K562 (cell line): Measurements from ENCODE around the gene BTBD16. TPM values are rescaled to one million over a fixed set of nuclear protein-coding genes. Genes with fewer than 3 reads are reported as not detected.

Experiments used
- polyA plus RNA-seq, 8 experiments: library from polyadenylated mRNA; depleted of rRNA in 4 of 8; stranded (reverse) in 5 of 8; unstranded in 3 of 8; fragments of >200 nt; fragmentation: Nextera tagmentation in 2 of 8; fragmentation: Illumina TruSeq in 1 of 8; extraction: Ambion mirVana in 2 of 8; extraction: Trizol in 1 of 8; gene quantifications; 2 replicates each; pipeline versions ENCODE4 v1.2.1 to v1.2.3, GENCODE V29; 2011 to 2014; ENCODE audit warnings: inconsistent platforms in 1 of 8, missing spikeins in 1 of 8
- small RNA-seq: library from RNA; depleted of rRNA; stranded (forward); fragments of <200 nt; gene quantifications from one replicate; pipeline ENCODE3, GENCODE V24; 2014
- total RNA-seq, 7 experiments: library from RNA; depleted of rRNA in 6 of 7; stranded (reverse); fragments of >200 nt in 6 of 7; fragmentation: Illumina TruSeq in 2 of 7; extraction: Trizol in 2 of 7; gene quantifications; 2 replicates each; pipeline versions ENCODE4 v1.2.1 to v1.2.3, GENCODE V29; 2011 to 2021; ENCODE audit warnings: low replicate concordance in 1 of 7

Gene BTBD16
- total and polyA plus RNA-seq, 9 of the 15 experiments (the other 6 are each of a cell fraction or from before 2014, with no cell fraction given): 0.11 TPM; not detected in 8

Small RNAs within 50 kb of the gene (small RNA-seq; reads per million reads assigned to genes)
- gene RNU6-728P: not detected

Other genes with a start within 250 kb of the BTBD16 start
- 0.05 and 0.24 TPM in 2 replicates for gene PLEKHA1, start 103.4 kb downstream of the BTBD16 start, total RNA-seq (2014; rRNA removed)
- gene PLEKHA1, start 103.4 kb downstream of the BTBD16 start, total RNA-seq (2014; rRNA removed; fragmentation: Illumina TruSeq; extraction: Trizol): 0.83 and 1.2 TPM in 2 replicates
- gene PLEKHA1, start 103.4 kb downstream of the BTBD16 start, total RNA-seq (2015; rRNA removed; fragmentation: Illumina TruSeq; extraction: Trizol): 0.72 and 1.2 TPM in 2 replicates
- gene PLEKHA1, start 103.4 kb downstream of the BTBD16 start, total RNA-seq (2021): 1.0 and 1.1 TPM in 2 replicates
- 1.6 and 4.7 TPM in 2 replicates for gene PLEKHA1, start 103.4 kb downstream of the BTBD16 start, polyA plus RNA-seq (2011; rRNA removed)
- gene PLEKHA1, start 103.4 kb downstream of the BTBD16 start, polyA plus RNA-seq (2014; fragmentation: Illumina TruSeq; extraction: Trizol): 0.51 and 0.68 TPM in 2 replicates
- under 1 TPM; 0.24 to 0.29 TPM for gene PLEKHA1, start 103.4 kb downstream of the BTBD16 start, polyA plus RNA-seq (2014; fragmentation: Nextera tagmentation; extraction: Ambion mirVana)
- gene PLEKHA1, start 103.4 kb downstream of the BTBD16 start, polyA plus RNA-seq (2014; rRNA removed): 0.80 and 1.1 TPM in 2 replicates
- not detected in 2 replicates for gene ARMS2, start 183.4 kb downstream of the BTBD16 start, total RNA-seq (2014; rRNA removed)
- gene ARMS2, start 183.4 kb downstream of the BTBD16 start, total RNA-seq (2014; rRNA removed; fragmentation: Illumina TruSeq; extraction: Trizol): not detected in 2 replicates
- gene ARMS2, start 183.4 kb downstream of the BTBD16 start, total RNA-seq (2015; rRNA removed; fragmentation: Illumina TruSeq; extraction: Trizol): not detected in 2 replicates
- not detected in 2 replicates for gene ARMS2, start 183.4 kb downstream of the BTBD16 start, total RNA-seq (2021)
- not detected in 2 replicates for gene ARMS2, start 183.4 kb downstream of the BTBD16 start, polyA plus RNA-seq (2011; rRNA removed)
- not detected in 2 replicates for gene ARMS2, start 183.4 kb downstream of the BTBD16 start, polyA plus RNA-seq (2014; fragmentation: Illumina TruSeq; extraction: Trizol)
- gene ARMS2, start 183.4 kb downstream of the BTBD16 start, polyA plus RNA-seq (2014; fragmentation: Nextera tagmentation; extraction: Ambion mirVana): not detected
- gene ARMS2, start 183.4 kb downstream of the BTBD16 start, polyA plus RNA-seq (2014; rRNA removed): not detected in 2 replicates
- not detected in 2 replicates for gene HTRA1, start 190.3 kb downstream of the BTBD16 start, total RNA-seq (2014; rRNA removed)
- gene HTRA1, start 190.3 kb downstream of the BTBD16 start, total RNA-seq (2014; rRNA removed; fragmentation: Illumina TruSeq; extraction: Trizol): 0.15 TPM in 1 of 2 replicates, not detected in the other
- 0.11 TPM in 1 of 2 replicates, not detected in the other for gene HTRA1, start 190.3 kb downstream of the BTBD16 start, total RNA-seq (2015; rRNA removed; fragmentation: Illumina TruSeq; extraction: Trizol)
- 0.11 and 0.16 TPM in 2 replicates for gene HTRA1, start 190.3 kb downstream of the BTBD16 start, total RNA-seq (2021)
- gene HTRA1, start 190.3 kb downstream of the BTBD16 start, polyA plus RNA-seq (2011; rRNA removed): 0.04 TPM in 1 of 2 replicates, not detected in the other
- gene HTRA1, start 190.3 kb downstream of the BTBD16 start, polyA plus RNA-seq (2014; fragmentation: Illumina TruSeq; extraction: Trizol): not detected in 2 replicates
- under 1 TPM in 1 of 2 experiments, not detected in 1; 0.06 TPM for gene HTRA1, start 190.3 kb downstream of the BTBD16 start, polyA plus RNA-seq (2014; fragmentation: Nextera tagmentation; extraction: Ambion mirVana)
- not detected in 2 replicates for gene HTRA1, start 190.3 kb downstream of the BTBD16 start, polyA plus RNA-seq (2014; rRNA removed)